A172 (cell line): ENCODE measurements around the gene SYCN. TPM values are rescaled to one million over a fixed set of nuclear protein-coding genes. Genes with fewer than 3 reads are reported as not detected.
"Not testable (repeated sequence)": the region's sequence is repeated elsewhere in the genome, so short reads cannot be mapped to it uniquely, and the experiment has no call there.

Experiments used
- DNase-seq: peaks from one replicate; pipeline ENCODE4 v3.0.0-alpha.2; 2015; ENCODE audit warnings: low spot score
- total RNA-seq: library from RNA; depleted of rRNA; stranded (reverse); fragments of >200 nt; shearing (Covaris generic); gene quantifications from 2 replicates; pipeline ENCODE4 v1.2.3, GENCODE V29; 2014; rRNA removed

SYCN gene
- total RNA-seq: not detected in 2 replicates

GRCh38 chr19:39203372-39204341 is at the start of gene SYCN:
TSS of gene SYCN (minus strand) at chr19:39204263. CDS start at chr19:39204254, 9 bp downstream.
- DNase-seq: no peak

- DNase-seq: no peak
Measured at GRCh38 chr19:39253374-39254149, 49.5 kb upstream of the SYCN start.

- no peak for DNase-seq
Measured at GRCh38 chr19:39252458-39252857, 48.4 kb upstream of the SYCN start.

GRCh38 chr19:39251846-39252245 is 47.8 kb upstream of the SYCN start:
- DNase-seq: no peak

- no peak for DNase-seq
Measured at GRCh38 chr19:39251081-39251480, 47.0 kb upstream of the SYCN start.

- no peak for DNase-seq
Measured at GRCh38 chr19:39248806-39249205, 44.7 kb upstream of the SYCN start, which contains the start of gene IFNL4. TSS of gene IFNL4 (minus strand) at chr19:39248856.

- DNase-seq: no peak
Measured at GRCh38 chr19:39247701-39248664, 43.9 kb upstream of the SYCN start.

GRCh38 chr19:39246951-39247669 is 43.0 kb upstream of the SYCN start:
- no peak for DNase-seq

GRCh38 chr19:39245166-39245565 is 41.1 kb upstream of the SYCN start:
- DNase-seq: not testable (repeated sequence)

GRCh38 chr19:39244410-39245100 is 40.5 kb upstream of the SYCN start, which contains the start of gene IFNL3:
TSS of gene IFNL3 (minus strand) at chr19:39245006. CDS start at chr19:39244967, 39 bp downstream.
- DNase-seq: not testable (repeated sequence)

- DNase-seq: not testable (repeated sequence)
Measured at GRCh38 chr19:39243741-39244140, 39.7 kb upstream of the SYCN start.

- DNase-seq: no peak
Measured at GRCh38 chr19:39240421-39240820, 36.4 kb upstream of the SYCN start.

- DNase-seq: no peak
Measured at GRCh38 chr19:39238944-39239343, 34.9 kb upstream of the SYCN start.

GRCh38 chr19:39238209-39238608 is 34.1 kb upstream of the SYCN start:
- DNase-seq: no peak

GRCh38 chr19:39237200-39238184 is 33.4 kb upstream of the SYCN start:
- DNase-seq: peak; percentile 54

- no peak for DNase-seq
Measured at GRCh38 chr19:39236527-39236926, 32.5 kb upstream of the SYCN start.

- DNase-seq: no peak
Measured at GRCh38 chr19:39232708-39233107, 28.6 kb upstream of the SYCN start.

- DNase-seq: no peak
Measured at GRCh38 chr19:39230096-39230764, 26.2 kb upstream of the SYCN start.
